NCI-H2227 (cell line): ENCODE measurements around the gene VGF.

Source experiments
- DNase-seq: peaks from one replicate; lab custom pipeline; 2025; ENCODE audit not compliant: unreplicated experiment; lab: John Stamatoyannopoulos, UW

Gene VGF

DNA sequence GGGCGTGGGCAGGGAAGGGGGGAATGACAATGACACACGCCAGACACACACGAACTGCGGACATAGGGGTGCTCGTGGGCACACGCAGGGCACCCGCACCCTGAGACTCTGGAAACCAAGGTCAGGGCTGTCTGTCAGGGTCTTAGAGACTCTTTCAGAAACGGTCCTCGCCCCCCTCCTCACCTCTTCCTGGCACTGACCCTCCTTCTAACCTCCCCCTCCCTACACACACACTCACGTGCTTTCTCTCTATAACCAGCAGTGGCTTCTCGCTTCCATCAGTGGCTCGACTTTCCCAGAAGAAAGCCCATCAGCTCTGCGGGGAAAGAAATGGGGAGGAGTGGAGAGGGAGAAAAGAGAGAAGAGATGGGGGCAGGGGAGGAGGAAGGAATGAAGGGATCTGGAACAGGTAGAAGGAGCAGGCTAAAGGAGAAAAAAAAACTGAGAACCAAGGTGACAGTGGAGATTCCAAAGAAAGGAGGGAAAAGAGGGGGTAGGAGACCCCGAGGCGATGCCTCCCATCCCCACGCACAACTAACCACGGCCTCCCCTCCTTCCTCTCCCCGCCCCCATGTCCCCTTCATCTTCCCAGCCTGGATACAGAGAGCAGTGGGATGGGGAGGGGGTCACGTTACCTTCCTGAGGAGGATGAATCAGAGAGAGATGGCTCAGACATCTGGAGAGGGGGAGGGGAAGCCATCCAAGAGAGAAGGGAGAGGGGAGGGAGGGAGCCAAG, 1.7 kb upstream of the VGF start:
- peak; percentile 84 for DNase-seq

DNA sequence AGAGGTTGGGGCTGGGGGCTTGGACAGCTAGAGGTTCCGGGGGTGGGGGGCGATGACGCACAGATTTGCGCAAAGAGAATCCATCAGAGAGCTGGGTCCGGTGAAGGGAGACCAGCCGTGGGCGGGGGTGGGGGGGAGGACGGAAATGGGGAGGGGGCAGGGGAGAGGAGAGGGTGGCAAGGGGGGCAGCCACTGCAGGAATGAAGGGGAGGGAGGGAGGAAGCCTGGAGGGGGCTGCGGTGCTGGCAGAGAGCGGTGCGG, 1.2 kb upstream of the VGF start:
- DNase-seq, result peak; percentile 64

DNA sequence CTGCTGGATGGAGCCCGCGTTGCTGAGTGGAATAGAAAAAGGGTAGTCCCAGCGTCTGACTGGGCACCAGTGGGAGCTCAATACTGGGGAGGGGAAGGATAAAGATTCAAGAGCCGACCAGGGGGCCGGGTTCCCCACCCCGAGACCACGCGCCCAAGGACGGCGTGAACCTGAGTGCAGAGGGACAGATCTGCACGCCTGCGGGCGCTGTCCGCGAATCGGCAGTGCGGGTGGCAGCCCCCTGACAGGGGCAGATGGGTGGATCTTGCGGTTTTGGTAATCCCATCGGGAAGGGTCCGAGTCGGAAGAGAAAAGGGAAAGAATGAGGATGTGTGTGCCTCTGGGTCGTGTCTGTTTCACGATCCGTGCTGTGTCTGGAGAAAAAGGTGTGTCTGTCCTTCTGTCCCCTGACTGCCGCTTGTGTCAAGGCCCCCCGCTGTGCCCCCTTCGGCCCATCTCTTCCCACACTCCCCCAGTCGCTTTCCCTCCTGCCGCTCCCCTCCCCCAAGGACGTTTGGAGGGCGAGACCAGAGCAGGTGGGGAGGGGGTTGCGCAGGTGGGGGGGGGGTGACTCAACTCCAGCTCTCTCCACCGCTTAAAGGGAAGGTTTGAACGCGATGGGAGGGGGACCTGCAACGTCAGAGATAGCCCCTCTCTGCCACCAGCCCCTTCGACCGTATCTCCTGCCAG, 734 bp upstream of the VGF start:
- peak; percentile 73 for DNase-seq

DNA sequence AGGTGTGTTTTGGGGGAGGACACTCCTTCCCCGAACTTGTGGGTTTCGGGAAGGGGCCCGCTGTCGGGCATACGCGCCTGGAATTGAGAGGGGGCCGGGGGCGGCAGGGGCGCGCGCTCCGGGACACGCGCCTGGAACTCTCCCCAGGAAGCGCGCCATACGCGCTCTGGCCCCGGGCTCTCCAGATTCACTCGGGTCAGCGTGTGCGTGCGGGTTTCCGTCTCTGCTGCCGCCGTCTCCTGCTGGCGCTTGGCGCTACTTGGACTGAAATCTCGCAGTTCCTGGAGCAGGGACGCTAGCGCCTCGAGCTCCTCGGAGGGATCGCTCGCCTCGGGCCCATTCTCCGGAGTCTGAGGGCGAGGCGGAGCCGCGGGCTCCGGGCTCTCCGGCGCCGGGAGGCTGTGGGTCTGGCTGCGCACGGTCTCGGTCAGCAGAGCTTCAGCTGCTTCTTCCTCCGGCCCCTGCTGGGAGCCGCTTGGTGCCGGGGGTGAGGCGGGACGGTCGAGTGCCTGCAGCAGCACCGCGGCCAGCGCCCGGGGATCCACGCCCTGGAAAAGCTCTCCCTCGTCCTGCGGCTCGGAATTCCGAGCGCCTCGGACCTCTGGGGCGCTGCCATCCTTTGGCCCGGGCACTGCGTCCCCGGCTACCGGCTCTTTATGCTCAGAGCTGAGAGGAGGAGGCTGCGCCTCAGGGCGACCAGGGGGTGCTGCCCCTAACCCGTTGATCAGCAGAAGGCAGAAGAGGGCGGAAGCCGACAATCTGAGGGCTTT, 1.1 kb downstream of the VGF start:
- DNase-seq, result peak; percentile 62

DNA sequence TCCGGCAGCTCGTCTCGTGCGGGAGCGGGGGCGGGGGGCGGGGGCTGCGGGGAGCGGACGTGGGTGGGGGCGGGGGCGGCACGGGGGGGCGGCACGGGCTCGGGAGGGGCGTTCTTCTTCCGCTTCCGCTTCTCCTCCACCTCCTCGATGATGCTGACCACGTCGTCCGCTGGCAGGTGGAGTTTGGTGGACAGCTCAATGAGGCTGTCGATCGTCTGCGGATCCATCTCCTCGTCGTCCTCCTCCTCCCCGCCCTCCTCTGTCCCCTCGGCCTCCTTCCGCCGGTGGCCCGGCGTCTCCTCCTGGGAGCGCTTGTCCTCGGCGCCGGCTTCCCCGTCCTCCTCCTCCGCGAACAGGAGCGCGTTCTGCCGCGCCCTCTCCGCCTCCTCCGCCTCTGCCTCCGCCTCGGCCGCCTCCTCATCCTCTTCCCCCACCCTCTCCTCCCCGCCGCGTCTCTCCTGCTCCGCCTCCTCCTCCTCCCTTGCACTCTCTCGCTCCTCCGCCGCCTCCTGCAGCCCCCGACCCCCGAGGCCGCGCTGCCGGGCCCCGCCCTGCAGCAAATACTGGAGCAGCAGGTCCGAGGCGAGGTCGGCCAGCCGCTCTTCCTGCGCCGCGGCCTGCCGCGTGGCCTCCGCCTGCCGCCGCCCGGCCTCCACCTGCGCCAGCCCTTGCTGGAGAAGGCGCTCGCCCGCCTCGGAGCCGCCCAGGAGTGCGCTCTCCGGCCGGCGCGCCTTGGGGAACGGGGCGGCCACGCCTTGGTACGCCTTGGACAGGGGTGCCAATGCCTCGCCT, 1.9 kb downstream of the VGF start:
- DNase-seq, result peak; percentile 93

DNA sequence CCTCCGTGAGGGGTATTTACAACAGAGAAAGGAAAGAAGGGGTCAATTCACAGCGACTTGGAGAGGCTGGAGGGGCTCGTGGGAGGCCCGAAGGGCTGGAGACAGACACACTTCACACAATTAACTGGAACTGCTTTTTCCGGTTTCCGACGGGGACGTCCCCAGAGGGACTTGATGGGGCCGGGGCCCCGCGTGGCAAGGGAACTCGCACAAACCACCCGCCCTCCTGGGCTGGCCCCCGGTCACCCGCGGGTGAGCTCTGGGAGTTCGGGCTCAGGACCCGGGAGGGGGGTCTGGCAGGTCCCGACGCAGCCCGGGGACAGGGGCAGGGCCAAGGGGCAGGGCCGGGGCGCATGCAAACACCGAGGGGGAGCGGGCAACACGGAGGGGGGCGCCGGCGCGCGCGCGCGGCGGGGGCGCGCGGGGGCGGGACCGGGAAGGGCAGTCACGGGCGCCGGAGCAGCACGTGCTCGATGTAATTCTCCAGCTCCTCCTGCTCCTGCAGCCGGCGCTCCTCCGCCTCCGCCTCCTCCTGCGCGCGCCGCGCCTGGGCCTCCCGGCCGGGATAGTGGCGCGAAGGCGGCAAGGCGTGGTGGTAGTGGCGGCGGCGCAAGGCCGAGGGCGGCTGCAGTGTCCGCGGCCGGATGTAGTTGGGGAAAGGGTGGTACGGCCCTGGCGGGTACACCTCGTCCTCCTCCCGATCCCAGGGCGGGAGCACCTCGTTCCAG, 2.7 kb downstream of the VGF start:
- DNase-seq, result peak; percentile 92

DNA sequence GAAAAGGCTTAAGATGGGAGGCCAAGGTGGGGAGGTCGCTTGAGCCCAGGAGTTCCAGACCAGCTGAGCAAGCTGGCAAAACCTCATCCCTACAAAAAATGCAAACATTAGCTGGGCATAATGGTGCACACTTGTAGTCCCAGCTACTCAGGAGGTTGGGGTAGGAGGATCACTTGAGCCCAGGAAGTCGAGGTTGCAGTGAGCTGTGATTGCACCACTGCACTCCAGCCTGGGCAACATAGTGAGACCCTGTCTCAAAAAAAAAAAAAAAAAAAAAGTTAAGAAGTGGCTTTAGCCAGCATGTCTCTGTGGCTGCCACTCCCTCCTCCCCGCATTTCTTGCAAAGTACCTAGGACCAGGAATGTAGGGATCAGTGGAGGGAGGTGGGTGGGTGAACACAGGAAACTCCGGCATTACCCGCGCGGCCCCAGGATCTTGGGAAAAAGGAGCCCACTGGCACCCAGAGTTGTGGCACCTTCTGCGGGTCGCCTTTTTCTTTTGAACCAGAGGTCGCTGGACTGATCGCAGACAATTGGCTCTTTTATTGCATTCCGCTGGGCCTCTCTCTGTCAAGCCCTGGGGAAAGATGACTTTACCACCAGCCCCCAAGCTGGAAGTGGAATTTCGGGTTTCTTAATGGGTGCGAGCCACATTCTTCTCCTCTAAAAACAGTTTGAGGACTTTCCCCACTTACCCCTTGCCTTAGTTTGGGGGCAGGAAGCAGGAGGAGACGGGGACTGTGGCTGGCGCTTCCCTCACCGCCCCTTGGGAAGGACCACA, 3.5 kb downstream of the VGF start:
- no peak for DNase-seq

DNA sequence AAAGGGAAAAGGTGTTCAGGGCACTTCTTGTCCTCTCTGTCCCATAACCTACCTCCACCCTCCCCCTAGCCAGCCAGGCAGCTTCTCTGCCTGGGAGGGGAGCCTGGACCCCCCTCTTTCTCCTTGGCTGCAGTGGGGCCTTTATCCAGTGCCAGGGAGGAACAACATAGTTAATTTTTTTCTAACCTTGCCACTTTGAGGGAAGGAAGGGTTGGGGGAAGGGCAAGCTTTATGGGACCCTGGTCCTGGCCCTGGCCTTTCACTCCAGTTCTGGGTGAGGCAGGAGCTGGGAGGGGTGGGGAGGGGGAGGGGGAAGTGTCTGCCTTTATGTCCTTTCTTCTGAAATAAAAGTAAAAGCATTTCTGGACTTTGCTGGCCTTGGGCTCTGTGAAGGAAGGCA, 4.5 kb downstream of the VGF start:
- DNase-seq, result no peak

DNA sequence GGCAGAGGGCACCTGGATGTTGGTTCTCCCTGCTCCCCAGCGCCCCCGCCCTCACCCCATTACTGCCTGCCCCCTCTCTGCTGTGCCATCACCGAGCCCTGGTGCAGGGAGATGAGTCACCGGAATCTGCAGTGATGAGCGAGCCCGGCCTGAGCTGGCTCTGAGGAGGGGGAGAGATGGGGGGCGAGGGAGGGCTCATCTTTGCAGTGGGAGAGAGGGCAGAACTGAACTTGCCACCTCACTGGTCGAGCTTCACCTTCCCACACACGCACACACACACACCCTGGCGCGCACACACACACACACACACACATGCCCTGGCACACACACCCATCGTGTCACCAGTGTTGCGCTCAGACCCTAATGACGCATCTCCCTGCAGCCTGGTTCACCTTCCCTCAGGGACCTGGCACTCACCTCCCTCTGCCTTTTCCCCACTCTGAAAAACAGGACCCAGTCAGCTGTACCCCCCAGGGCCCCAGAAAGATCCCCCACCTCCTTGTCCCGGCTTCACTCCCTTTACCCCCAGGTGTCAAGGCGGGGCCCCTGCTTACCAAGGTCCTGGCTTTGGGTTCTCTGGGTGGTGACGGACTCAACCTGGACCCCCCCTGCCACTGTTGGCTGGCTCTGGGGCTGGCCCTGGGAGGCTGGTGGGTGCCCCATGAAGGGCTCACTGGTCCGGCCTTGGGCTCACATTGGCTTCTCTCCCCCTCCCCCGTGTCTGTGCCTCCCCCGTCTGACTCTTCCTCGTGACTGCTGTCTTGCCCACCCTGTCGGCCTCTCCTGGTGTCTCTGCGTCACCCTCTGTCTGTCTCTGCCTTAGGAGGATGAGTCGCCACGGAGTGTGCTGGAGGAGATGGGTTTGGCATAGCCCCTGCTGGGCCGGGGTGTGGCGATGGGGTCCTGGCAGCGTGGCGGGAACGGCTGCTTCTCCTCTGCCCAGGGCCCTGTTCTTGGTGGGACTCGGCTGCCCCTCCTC, 5.4 kb downstream of the VGF start:
- peak; percentile 61 for DNase-seq

DNA sequence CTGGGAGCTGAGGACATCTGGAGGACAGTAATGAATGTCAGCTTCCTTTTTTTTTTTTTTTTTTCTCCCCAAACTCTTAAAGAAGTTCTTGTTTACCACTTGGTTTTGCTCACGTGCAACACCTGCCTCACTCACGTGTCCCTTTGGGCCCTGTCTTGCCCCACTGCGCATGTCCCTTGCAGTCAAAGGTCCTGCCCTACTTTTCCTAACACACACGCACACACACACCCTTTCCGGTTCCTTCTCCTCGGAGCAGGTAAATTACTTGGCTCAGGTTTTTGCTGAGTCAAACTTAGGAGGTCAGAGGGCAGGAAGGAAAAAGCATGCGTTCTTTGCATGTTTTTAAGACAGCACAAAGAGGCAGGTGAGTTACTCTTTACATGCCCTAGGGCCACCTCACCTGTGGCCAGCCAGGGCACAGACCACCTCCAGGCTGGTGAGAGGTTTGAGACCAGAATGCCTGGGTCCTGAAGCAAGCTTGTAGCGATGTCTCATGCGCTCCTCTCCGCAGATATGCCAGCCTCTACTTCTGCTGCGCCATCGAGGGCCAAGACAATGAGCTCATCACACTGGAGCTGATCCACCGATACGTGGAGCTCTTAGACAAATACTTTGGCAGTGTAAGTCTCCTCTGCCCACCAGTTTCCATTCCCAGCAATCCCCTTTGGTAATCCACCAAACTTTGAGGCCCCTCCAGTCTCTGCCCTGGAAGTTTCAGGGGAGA, 8.3 kb downstream of the VGF start:
- DNase-seq, result no peak

DNA sequence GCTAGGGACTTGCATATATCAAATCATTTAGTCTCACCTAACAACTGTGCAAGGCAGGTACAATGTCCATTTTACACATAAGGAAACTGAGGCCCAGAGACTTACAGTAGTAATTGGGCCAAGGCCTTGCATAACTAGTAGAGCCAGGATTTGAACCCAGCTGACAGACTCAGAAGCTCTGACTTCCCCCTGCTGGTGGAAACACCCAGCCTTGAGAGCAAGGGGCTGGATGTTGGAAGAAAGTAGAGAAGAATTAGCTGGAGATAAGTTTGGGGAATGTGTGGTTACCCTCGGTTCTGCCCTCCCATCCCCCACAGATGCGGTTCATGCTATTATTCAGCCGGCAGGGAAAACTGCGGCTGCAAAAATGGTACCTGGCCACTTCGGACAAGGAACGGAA, 9.1 kb downstream of the VGF start:
- no peak for DNase-seq

DNA sequence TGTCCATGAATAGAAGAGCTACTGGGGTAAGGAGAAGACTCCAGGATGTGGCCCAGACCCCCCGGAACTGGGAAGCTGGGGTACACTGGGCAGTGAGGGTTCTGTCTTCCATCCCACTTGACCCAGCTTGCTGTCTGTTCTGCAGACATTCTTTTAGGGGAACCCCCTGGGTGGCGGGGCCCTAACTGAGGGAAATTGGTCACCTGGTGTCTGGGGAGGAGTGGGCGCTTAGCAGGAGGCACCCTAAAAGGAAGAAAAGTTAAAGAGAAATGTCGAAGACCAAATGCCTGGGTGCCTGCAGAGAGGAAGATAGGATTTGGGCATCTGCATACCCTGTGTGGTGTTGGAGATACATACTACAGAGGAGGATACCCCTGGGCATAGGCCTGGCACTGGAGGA, 10.1 kb downstream of the VGF start:
- no peak for DNase-seq

DNA sequence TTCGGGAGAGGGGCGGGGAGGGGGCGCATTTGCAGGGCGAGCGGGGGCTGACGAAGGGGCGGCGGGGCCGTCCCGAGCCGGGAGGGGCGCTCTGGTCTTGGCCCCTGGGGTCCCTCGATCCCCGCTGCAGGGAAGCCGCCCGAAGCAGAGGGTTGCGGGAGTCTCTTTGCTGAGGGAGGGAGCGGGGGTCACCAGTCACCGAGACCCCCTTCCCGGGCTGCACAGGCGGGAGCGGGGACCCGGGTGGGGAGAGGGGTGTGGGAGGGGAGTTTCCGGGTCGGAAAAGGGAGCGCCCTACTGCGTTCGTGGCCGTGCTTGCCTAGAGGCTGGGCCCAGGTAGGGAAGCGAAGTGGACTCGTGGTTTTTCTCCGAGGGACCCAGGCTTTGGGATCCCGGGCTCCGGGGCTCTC, 10.7 kb downstream of the VGF start:
- DNase-seq, result peak; percentile 69

DNA sequence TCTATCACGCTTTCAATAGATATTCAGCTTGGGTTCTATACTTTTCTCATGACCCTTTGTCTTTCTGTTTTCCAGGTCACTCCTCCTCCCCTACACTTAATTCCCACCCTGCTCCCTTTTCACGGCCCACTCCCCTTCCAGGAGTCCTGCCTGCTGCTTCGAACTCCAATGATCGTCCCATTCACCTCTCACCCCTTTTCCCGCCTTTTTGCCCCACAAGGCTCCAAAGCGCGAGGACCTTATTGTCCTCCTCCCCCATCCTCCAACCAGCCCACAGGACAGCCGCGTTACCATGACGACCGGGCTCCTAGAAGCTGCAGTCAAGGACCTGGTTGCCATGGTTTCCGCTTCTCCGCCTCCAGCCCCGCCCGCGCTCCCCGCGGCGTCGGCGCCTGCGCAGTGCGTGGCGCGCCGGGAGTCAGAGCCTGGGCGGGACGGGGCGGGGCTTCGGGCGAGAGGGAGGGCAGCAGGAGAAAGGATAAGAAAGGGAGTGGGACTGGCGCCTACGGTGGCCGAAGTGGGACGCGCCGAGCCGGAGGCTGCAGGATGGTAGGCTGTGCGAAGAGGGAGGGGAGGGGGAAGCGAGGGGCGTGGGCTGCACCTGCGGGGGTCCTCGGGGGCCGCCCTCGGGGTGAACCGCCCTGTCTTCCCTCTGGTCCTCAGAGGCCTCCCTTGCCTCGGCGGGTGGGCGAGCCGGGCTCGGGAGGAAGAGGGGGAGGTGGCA, 11.2 kb downstream of the VGF start, which contains the start of gene AP1S1:
Gene AP1S1, plus strand, starts transcription at position 508 of the 724 bp plus-strand sequence. Its CDS starts 39 bp downstream, at position 547.
- DNase-seq, result peak; percentile 100

DNA sequence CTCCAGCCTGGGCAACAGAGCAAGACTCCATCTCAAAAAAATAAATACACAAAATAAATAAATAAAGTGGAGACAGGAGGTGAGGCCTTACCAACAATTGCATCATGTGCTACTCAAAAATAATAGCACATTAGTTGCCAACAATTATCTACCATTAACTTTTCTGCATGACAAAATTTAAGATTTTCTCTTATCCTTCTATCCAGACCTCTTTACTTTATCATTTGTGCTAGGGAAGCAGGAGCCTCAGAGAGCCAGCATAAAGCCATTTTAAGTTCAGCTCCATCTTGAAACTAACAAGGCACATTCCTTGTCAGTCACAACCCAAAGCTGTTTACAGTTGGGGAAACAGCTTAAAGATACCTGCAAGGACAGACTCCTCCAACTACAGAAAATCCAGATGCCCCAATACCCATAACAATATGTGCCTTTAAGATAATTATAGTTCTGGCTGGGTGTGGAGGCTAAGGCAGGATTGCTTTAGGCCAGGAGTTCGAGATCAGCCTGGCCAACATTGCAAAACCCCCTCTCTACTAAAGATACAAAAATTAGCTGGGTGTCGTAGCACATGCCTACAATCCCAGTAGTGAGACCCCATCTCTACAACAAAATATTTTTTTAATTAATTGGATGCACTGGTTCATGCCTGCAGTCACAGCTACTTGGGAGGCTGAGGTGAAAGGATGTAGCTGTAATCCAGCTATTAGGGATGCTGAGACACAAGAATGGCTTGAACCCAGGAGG, 13.3 kb downstream of the VGF start:
- DNase-seq, result no peak

DNA sequence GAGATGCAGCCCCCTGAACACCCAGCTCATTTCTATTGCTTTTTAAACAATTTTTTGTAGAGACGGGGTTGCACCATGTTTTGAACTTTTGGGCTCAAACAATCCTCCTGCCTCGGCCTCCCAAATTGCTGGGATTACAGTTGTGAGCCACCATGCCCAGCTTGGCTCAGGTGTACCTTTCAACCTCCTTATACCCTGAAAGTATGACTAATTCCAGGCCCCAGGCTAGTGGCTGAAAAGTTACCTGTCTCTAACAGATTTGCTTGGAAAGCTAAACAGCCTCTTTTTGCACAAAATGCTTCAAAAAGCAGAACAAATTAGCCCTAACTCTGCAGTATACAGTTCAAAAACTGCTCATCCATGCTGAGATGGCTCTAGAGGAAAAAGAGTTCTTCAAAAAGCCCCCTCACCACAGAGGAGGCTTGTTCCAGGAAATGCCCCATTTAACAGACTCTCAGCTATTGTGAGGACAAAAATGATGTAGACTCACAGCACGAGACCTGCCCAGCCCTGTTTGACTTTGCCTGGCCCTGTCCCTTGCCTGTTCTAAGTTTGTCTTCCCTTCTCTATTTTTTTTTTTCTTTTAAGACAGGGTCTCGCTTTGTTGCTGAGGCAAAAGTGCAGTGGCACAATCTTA, 24.5 kb downstream of the VGF start:
- DNase-seq, result no peak
